Measurements from ENCODE around the gene RYK. TPM values are rescaled to one million over a fixed set of nuclear protein-coding genes. Genes with fewer than 3 reads are reported as not detected.

Gene RYK
- total RNA-seq, 4 donors from 2014 or later, result 78.2 to 120 (median 96.5) TPM

- Histone ChIP-seq H3K9me3 (peaks cover 0 to 4% (median 0%) of the 10 kb centered on the region in 4 donors), H3K4me3 (no peak overlapping the region), H3K27ac (replicated peaks in 1 of 4) (no peak overlapping the region), H3K4me1 (peaks cover 12 to 29% (median 21%) of the 10 kb centered on the region in 4 donors), H3K36me3 (no peaks in the 10 kb centered on the region), H3K27me3 (no peaks in the 10 kb centered on the region)
- DNase-seq (ENCODE audit: extremely low spot score), result no peak
- WGBS, result 96% methylated on average over 1 of the region's 1 CpG
- TF ChIP-seq POLR2A (IDR thresholded peaks at IDR 0.05; ENCODE audit: low read depth) (no peak), POLR2AphosphoS5 (IDR thresholded peaks at IDR 0.05) (no peak), EP300 (IDR thresholded peaks at IDR 0.05) (no peak)
- TF ChIP-seq, protein P1, sequence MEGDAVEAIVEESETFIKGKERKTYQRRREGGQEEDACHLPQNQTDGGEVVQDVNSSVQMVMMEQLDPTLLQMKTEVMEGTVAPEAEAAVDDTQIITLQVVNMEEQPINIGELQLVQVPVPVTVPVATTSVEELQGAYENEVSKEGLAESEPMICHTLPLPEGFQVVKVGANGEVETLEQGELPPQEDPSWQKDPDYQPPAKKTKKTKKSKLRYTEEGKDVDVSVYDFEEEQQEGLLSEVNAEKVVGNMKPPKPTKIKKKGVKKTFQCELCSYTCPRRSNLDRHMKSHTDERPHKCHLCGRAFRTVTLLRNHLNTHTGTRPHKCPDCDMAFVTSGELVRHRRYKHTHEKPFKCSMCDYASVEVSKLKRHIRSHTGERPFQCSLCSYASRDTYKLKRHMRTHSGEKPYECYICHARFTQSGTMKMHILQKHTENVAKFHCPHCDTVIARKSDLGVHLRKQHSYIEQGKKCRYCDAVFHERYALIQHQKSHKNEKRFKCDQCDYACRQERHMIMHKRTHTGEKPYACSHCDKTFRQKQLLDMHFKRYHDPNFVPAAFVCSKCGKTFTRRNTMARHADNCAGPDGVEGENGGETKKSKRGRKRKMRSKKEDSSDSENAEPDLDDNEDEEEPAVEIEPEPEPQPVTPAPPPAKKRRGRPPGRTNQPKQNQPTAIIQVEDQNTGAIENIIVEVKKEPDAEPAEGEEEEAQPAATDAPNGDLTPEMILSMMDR (IDR thresholded peaks at IDR 0.05), result no peak
- intact Hi-C loops (cut with DNase I), result no loop called here
Observed at GRCh38 chr3:134295930-134296329, 45.3 kb upstream of the RYK start.

- Histone ChIP-seq H3K4me3 (no peak overlapping the region), H3K36me3 (no peaks in the 10 kb centered on the region), H3K27ac (replicated peaks in 1 of 4) (peak overlapping the region in 2 of 4 donors; percentile 4 to 23), H3K9me3 (peaks cover 0 to 4% (median 0%) of the 10 kb centered on the region in 4 donors), H3K27me3 (no peaks in the 10 kb centered on the region), H3K4me1 (peaks cover 13 to 35% (median 28%) of the 10 kb centered on the region in 4 donors)
- intact Hi-C loops (cut with DNase I), result loop anchor here (5.0 kb wide), 1 partner anchor 42 kb away; the partner anchor contains the start of gene RYK
- DNase-seq (ENCODE audit: extremely low spot score), result no peak
- TF ChIP-seq, protein P1 (IDR thresholded peaks at IDR 0.05), result no peak
- TF ChIP-seq POLR2AphosphoS5 (IDR thresholded peaks at IDR 0.05) (no peak), EP300 (IDR thresholded peaks at IDR 0.05) (no peak), POLR2A (IDR thresholded peaks at IDR 0.05; ENCODE audit: low read depth) (no peak)
- WGBS, result 63% methylated on average over 5 of the region's 5 CpGs
Observed at GRCh38 chr3:134294302-134295280, 43.9 kb upstream of the RYK start.

- 21% methylated on average over 4 of the region's 4 CpGs for WGBS
- DNase-seq (ENCODE audit: extremely low spot score), result peak; percentile 95
- Histone ChIP-seq H3K27me3 (no peaks in the 10 kb centered on the region), H3K4me1 (peaks cover 9 to 34% (median 25%) of the 10 kb centered on the region in 4 donors), H3K27ac (replicated peaks in 1 of 4) (peak overlapping the region; percentile 68 to 81 (median 77)), H3K9me3 (peaks cover 0 to 4% (median 0%) of the 10 kb centered on the region in 4 donors), H3K4me3 (no peak overlapping the region), H3K36me3 (no peaks in the 10 kb centered on the region)
- intact Hi-C loops (cut with DNase I), result loop anchor here (5.0 kb wide), 1 partner anchor 39 kb away; the partner anchor contains the start of gene RYK
- TF ChIP-seq, protein P1 (IDR thresholded peaks at IDR 0.05), result no peak
- TF ChIP-seq EP300 (IDR thresholded peaks at IDR 0.05) (no peak), POLR2A (IDR thresholded peaks at IDR 0.05; ENCODE audit: low read depth) (no peak), POLR2AphosphoS5 (IDR thresholded peaks at IDR 0.05) (peak; percentile 50 to 72)
Observed at GRCh38 chr3:134291319-134292254, 40.9 kb upstream of the RYK start.

GRCh38 chr3:134287512-134287911 is 36.9 kb upstream of the RYK start:
- Histone ChIP-seq H3K4me3 (no peak overlapping the region), H3K9me3 (no peaks in the 10 kb centered on the region), H3K27me3 (no peaks in the 10 kb centered on the region), H3K27ac (replicated peaks in 1 of 4) (no peak overlapping the region), H3K4me1 (peaks cover 9 to 28% (median 24%) of the 10 kb centered on the region in 4 donors), H3K36me3 (no peaks in the 10 kb centered on the region)
- TF ChIP-seq, protein P1 (IDR thresholded peaks at IDR 0.05), result no peak
- TF ChIP-seq POLR2A (IDR thresholded peaks at IDR 0.05; ENCODE audit: low read depth), result no peak
- TF ChIP-seq POLR2AphosphoS5 (IDR thresholded peaks at IDR 0.05), result no peak
- TF ChIP-seq EP300 (IDR thresholded peaks at IDR 0.05), result no peak
- intact Hi-C loops (cut with DNase I), result no loop called here
- no peak for DNase-seq (ENCODE audit: extremely low spot score)
